Subcutaneous adipose tissue (tissue), 4 donors: Measurements from ENCODE around the gene SORBS2. TPM values are rescaled to one million over a fixed set of nuclear protein-coding genes. Genes with fewer than 3 reads are reported as not detected.

Experiments
- CTCF ChIP-seq: fragments of 450-650 bp; IDR thresholded peaks from one replicate; pipeline ENCODE4 v1.5.1; 2016; ENCODE audit warnings: low read depth, mild to moderate bottlenecking, control low read depth, antibody characterized with exemption, moderate library complexity
- total RNA-seq, 4 donors: library from RNA; depleted of rRNA; stranded (reverse); fragments of >200 nt; gene quantifications; one replicate each; pipeline ENCODE4 v1.1.0, GENCODE V29; 2016

Gene SORBS2
- total RNA-seq, 4 donors from 2014 or later, result 6.8 to 59.0 (median 32.0) TPM

GRCh38 chr4:185742766-185743165 lies 69.2 kb downstream of the SORBS2 start:
- TF ChIP-seq CTCF, result no peak

DNA sequence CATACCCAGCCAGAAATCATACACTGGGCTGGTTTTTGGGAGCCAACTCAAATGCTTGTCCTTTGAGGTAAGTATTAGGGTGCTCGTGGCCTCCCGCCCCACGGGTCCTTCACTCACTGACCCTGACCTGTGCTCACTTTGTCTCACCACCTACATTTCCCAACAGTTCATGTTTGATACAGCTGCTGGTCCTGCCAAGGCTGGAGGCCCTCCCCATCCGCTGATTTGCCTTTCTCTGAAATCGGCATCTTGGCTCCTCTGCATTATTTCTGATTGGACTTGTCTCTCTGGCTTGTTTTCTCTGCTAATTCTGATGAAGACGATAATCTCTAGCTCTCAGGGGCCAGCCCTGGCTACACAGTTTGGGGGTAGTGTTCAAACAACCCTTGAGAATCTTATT lies 70.2 kb downstream of the SORBS2 start:
- no peak for TF ChIP-seq CTCF

- TF ChIP-seq CTCF, result no peak
These were observed 71.5 kb downstream of the SORBS2 start for GRCh38 chr4:185740471-185740873.

DNA sequence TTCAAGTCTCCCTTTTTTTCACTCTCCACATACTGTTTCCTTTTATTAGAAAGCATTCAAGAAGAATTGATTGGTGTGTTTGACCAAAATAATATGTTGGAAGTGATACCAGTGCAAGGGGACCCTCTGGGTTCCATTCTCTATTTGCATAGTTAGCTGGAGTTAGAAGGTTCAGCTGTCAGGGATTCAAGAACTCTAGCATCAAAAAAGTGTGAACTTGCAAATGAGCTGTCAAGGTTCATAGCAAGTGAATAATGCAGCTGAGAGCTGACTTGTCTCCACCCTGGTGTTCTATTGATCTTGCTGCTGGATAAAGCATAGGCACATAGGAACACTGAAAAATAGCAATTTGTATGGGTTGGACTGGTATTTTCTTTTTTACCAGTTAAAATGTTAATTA lies 73.2 kb downstream of the SORBS2 start:
- TF ChIP-seq CTCF, result no peak

DNA sequence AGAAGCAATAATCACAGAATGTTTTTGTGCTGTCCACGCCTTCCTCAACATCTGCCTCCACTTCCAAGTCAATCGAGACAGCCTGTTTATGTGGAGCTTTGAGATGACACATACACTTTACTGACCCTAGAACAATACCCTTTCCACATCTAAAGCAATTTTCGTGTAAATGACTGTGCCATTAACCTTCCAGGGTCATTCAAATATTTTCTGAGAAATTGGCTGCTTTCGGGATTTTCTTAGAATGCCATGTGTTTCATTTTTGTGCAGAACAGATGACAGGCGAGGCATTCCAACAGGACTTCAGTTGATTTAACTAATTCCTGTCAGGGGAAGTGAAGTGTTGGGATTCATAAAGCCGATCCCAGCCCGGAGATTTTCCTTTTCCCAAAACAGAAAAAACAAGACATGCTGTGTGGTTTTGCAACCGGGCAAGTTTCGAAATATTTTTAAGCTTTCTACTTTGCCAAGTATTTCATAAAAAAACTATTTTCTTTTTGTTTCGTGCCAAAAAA lies 73.9 kb downstream of the SORBS2 start:
- TF ChIP-seq CTCF, result no peak

DNA sequence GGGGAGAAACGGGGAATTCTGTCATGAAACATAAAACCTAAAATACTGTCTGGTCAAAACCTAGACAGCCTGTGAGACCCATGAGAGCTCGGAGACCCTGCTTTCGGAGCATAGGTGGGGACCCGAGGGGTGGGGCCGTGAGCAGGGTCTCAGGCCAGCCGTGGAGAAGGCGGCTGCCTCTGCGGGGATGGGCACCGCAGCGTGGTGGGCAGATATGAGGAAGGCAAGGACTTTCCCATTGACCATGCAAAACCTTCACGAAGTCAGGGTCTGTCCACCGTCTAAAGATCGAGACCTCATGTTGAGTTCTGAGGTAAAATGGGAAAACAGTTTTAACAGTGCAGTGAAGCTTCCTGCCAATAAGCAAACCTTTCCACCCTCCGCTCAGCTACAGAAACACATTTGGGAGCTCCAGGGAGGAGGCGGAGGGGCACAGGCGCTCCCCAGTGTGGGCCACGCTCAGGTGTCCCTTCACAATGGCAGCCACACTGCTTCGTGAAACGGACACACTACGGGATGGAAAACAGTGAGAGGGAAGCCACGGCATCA lies 74.4 kb downstream of the SORBS2 start:
- TF ChIP-seq CTCF, result no peak

- TF ChIP-seq CTCF, result no peak
These were observed 75.1 kb downstream of the SORBS2 start for GRCh38 chr4:185736882-185737281.
